ENCODE measurements around the gene AZIN2.

Gene AZIN2

DNA sequence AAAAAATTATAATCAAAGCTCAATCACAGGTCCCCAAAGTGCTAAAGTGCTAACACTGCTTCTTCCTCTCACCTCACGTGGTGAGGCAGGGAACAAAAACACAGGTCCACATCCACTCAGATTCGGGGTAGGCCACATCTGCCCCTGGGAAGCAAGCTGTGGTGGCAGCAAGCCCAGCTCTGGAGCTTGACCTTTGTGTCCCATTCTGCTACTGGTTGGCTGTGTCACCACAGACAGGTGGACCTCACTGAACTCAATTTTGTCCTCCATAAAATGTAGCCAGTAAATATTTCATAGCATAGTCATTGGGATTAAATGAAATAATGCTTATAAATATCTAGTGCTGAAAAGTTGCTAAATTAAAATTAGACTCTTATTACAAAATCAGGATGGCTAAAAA lies 8.5 kb downstream of the AZIN2 start:
- Histone ChIP-seq H3K36me3 (replicated peaks) (no peaks in the 10 kb centered on the region), H3K27ac (no peak overlapping the region), H3K4me3 (ENCODE audit: low read depth, low read length) (no peak overlapping the region), H3K27me3 (replicated peaks) (no peaks in the 10 kb centered on the region)
- TF ChIP-seq, protein P1, sequence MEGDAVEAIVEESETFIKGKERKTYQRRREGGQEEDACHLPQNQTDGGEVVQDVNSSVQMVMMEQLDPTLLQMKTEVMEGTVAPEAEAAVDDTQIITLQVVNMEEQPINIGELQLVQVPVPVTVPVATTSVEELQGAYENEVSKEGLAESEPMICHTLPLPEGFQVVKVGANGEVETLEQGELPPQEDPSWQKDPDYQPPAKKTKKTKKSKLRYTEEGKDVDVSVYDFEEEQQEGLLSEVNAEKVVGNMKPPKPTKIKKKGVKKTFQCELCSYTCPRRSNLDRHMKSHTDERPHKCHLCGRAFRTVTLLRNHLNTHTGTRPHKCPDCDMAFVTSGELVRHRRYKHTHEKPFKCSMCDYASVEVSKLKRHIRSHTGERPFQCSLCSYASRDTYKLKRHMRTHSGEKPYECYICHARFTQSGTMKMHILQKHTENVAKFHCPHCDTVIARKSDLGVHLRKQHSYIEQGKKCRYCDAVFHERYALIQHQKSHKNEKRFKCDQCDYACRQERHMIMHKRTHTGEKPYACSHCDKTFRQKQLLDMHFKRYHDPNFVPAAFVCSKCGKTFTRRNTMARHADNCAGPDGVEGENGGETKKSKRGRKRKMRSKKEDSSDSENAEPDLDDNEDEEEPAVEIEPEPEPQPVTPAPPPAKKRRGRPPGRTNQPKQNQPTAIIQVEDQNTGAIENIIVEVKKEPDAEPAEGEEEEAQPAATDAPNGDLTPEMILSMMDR (IDR thresholded peaks at IDR 0.05; ENCODE audit: low read depth, low read length, missing control alignments): no peak
- no peak for DNase-seq
- in situ Hi-C loops (cut with HindIII; ENCODE audit: low pct_ligation_motif_present, low sequenced_read_pairs): no loop called here

- Histone ChIP-seq H3K4me3 (ENCODE audit: low read depth, low read length) (no peak overlapping the region), H3K36me3 (replicated peaks) (no peaks in the 10 kb centered on the region), H3K27me3 (replicated peaks) (no peaks in the 10 kb centered on the region), H3K27ac (peak overlapping the region; percentile 45)
- DNase-seq: peak; percentile 61
- TF ChIP-seq, protein P1 (IDR thresholded peaks at IDR 0.05; ENCODE audit: low read depth, low read length, missing control alignments): no peak
- in situ Hi-C loops (cut with HindIII; ENCODE audit: low pct_ligation_motif_present, low sequenced_read_pairs): no loop called here
Observed at GRCh38 chr1:33092438-33092837, 11.5 kb downstream of the AZIN2 start.

DNA sequence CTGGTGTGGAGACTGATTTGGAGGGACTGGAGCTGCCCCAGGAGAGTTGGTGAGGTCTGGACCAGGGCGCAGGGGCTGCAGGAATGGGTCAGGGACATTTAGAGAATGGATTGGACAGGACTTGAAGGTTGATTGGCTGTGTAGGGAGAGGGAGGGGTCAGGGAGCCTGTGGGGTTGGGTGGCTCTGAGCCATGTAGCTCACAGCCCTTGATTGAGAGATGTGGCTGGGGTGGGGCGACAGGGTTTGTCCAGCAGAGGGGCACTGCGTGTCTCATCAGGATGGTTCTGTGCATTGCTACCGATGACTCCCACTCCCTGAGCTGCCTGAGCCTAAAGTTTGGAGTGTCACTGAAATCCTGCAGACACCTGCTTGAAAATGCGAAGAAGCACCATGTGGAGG lies 12.1 kb downstream of the AZIN2 start:
- no peak for DNase-seq
- H3K27ac ChIP-seq: peak overlapping the region; percentile 45
- H3K36me3 ChIP-seq (replicated peaks): no peaks in the 10 kb centered on the region
- H3K27me3 ChIP-seq (replicated peaks): no peaks in the 10 kb centered on the region
- TF ChIP-seq, protein P1 (IDR thresholded peaks at IDR 0.05; ENCODE audit: low read depth, low read length, missing control alignments): peak; percentile 37
- in situ Hi-C loops (cut with HindIII; ENCODE audit: low pct_ligation_motif_present, low sequenced_read_pairs): no loop called here
- no peak overlapping the region for H3K4me3 ChIP-seq (ENCODE audit: low read depth, low read length)

DNA sequence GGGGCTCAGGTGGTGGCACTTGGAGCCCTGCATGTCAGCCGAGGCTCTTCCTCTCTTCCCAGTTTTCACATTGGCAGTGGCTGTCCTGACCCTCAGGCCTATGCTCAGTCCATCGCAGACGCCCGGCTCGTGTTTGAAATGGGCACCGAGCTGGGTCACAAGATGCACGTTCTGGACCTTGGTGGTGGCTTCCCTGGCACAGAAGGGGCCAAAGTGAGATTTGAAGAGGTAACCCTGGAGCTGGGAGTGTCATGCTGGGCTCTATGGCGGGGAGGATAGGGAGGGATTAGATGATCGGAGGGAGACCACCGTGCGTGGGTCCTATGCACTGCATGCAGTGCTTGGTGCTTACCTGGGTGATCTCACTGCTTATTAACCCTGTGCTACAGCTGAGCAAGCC lies 13.5 kb downstream of the AZIN2 start:
- Histone ChIP-seq H3K27me3 (replicated peaks) (no peaks in the 10 kb centered on the region), H3K36me3 (replicated peaks) (no peaks in the 10 kb centered on the region), H3K27ac (no peak overlapping the region), H3K4me3 (ENCODE audit: low read depth, low read length) (no peak overlapping the region)
- in situ Hi-C loops (cut with HindIII; ENCODE audit: low pct_ligation_motif_present, low sequenced_read_pairs): no loop called here
- no peak for DNase-seq
- TF ChIP-seq, protein P1 (IDR thresholded peaks at IDR 0.05; ENCODE audit: low read depth, low read length, missing control alignments): no peak

DNA sequence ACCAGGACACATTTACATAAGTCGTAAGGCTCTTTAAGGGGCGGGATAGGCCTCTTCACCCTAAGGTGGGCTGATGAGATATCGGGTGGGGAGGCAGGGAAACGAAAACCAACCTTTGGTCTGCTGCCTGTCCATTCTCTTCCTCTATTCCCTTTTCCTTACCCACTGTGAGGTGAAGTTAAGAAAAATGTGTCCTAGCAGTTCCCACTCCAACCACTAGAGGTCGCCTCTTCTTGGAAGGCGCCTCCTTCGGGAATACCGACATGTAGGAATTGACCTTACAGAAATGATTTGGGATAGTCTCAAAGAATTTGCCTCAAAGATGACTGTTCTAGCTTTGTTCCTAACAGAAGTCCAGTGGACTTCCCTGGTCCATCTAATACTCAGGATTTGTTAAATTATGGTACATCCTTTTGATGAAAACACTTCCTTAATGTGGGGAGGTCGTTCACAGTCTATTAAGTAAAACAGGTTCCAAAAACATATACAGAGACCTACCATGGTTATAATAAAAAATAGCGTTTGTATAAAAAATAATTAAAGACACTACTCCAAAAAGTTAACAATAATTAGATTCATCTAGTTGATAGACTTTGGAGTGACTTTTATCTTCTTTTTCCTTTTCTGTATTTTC lies 14.1 kb downstream of the AZIN2 start:
- in situ Hi-C loops (cut with HindIII; ENCODE audit: low pct_ligation_motif_present, low sequenced_read_pairs): no loop called here
- DNase-seq: peak; percentile 66
- TF ChIP-seq, protein P1 (IDR thresholded peaks at IDR 0.05; ENCODE audit: low read depth, low read length, missing control alignments): peak; percentile 97

More for the DNA sequence above, 14.1 kb downstream of the AZIN2 start:
- Histone ChIP-seq H3K27me3 (replicated peaks) (no peaks in the 10 kb centered on the region), H3K36me3 (replicated peaks) (no peaks in the 10 kb centered on the region), H3K27ac (no peak overlapping the region), H3K4me3 (ENCODE audit: low read depth, low read length) (no peak overlapping the region)
